ENCODE measurements around the gene CHAC2. TPM values are rescaled to one million over a fixed set of nuclear protein-coding genes. Genes with fewer than 3 reads are reported as not detected.
"Not testable (repeated sequence)": the region's sequence is repeated elsewhere in the genome, so short reads cannot be mapped to it uniquely, and the experiment has no call there.

Gene CHAC2
- total and polyA plus RNA-seq, 10 donors: 2.7 to 9.5 (median 5.2) TPM

DNA sequence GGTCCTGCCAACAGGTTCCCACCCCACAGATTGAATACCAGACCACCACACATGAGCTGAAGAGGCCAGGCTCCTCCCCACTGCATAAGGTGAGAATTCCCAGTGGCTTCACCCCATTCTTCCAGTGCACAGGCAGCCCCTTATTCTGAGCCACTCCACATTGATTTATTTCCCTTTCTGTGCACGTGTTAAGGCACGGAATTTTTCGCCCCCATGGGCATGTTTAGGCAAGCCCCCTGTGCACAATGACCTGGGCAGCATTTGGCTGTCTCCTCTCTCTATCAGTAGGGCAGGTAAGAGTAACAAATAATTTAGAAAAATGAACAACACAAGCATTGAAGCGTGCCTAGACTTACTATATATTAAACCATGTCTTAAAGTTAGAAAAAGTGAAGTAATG lies 15.2 kb upstream of the CHAC2 start:
- no peak for DNase-seq
- H3K4me3 ChIP-seq: no peak overlapping the region
- TF ChIP-seq, protein P1, sequence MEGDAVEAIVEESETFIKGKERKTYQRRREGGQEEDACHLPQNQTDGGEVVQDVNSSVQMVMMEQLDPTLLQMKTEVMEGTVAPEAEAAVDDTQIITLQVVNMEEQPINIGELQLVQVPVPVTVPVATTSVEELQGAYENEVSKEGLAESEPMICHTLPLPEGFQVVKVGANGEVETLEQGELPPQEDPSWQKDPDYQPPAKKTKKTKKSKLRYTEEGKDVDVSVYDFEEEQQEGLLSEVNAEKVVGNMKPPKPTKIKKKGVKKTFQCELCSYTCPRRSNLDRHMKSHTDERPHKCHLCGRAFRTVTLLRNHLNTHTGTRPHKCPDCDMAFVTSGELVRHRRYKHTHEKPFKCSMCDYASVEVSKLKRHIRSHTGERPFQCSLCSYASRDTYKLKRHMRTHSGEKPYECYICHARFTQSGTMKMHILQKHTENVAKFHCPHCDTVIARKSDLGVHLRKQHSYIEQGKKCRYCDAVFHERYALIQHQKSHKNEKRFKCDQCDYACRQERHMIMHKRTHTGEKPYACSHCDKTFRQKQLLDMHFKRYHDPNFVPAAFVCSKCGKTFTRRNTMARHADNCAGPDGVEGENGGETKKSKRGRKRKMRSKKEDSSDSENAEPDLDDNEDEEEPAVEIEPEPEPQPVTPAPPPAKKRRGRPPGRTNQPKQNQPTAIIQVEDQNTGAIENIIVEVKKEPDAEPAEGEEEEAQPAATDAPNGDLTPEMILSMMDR (IDR thresholded peaks at IDR 0.05 in 8 of 11, conservative IDR thresholded peaks at IDR 0.05 in 3 of 11): no peak
- TF ChIP-seq POLR2A (IDR thresholded peaks at IDR 0.05) (no peak), POLR2AphosphoS5 (IDR thresholded peaks at IDR 0.05) (no peak)
- peak overlapping the region in 1 of 8 donors; percentile 37 for H3K27ac ChIP-seq
- H3K27me3 ChIP-seq (replicated peaks in 1 of 7): no peaks in the 10 kb centered on the region
- no peaks in the 10 kb centered on the region for H3K4me1 ChIP-seq
- peaks cover 0 to 4% (median 0%) of the 10 kb centered on the region in 8 donors for H3K9me3 ChIP-seq
- intact Hi-C loops (cut with DNase I; ENCODE audit: low total_unique reads): no loop called here
- 87 to 95% (median 89%) methylated on average over 4 of the region's 4 CpGs for WGBS, 5 donors
- H3K36me3 ChIP-seq: peaks cover 0 to 57% (median 20%) of the 10 kb centered on the region in 6 donors

DNA sequence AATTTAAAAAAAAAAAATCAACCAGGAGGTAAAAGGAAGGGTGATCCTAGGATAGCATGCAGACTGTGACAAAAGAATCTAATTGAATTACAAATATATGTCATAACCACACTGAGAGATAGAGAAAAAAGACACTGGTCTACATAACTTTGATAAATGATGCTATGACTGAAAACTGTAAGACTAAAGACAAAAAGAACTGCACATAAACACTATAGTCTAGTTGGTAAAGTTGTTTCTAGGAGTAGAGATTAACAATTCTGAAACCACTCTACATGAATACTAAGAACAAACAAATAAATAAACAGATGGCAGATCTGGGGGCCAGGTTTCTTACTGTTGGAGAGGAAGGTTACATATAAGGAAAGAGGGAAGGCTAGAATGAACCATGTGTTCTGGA lies 14.6 kb upstream of the CHAC2 start:
- TF ChIP-seq, protein P1 (IDR thresholded peaks at IDR 0.05 in 8 of 11, conservative IDR thresholded peaks at IDR 0.05 in 3 of 11): no peak
- TF ChIP-seq POLR2A (IDR thresholded peaks at IDR 0.05) (no peak), POLR2AphosphoS5 (IDR thresholded peaks at IDR 0.05) (no peak)
- H3K9me3 ChIP-seq: peaks cover 0 to 4% (median 0%) of the 10 kb centered on the region in 8 donors
- no peaks in the 10 kb centered on the region for H3K4me1 ChIP-seq
- H3K27me3 ChIP-seq (replicated peaks in 1 of 7): no peaks in the 10 kb centered on the region
- DNase-seq: no peak
- no peak overlapping the region for H3K4me3 ChIP-seq
- H3K36me3 ChIP-seq: peaks cover 0 to 57% (median 20%) of the 10 kb centered on the region in 6 donors
- no peak overlapping the region for H3K27ac ChIP-seq
- intact Hi-C loops (cut with DNase I; ENCODE audit: low total_unique reads): no loop called here

DNA sequence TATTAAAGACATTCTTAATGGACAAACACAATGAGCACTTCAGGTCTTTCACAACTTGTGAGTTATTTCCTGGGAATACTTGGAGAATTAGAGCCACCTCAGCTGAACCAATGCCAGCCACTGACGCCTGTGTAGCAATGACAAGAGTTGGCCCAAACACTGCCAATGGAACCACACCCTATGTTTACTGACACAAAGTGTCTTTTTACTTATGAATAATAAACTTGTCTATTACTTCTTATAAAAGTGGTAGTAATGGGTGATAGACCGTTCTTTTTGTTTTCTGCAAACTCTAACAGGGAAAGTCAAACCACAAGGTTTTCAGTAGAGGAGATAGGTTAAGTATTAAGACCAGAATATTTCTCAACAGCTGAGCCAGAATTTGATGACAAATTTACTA lies 12.5 kb upstream of the CHAC2 start:
- no peak for TF ChIP-seq POLR2A (IDR thresholded peaks at IDR 0.05)
- TF ChIP-seq POLR2AphosphoS5 (IDR thresholded peaks at IDR 0.05): no peak
- TF ChIP-seq, protein P1 (IDR thresholded peaks at IDR 0.05 in 8 of 11, conservative IDR thresholded peaks at IDR 0.05 in 3 of 11): no peak
- H3K4me1 ChIP-seq: no peaks in the 10 kb centered on the region
- H3K27ac ChIP-seq: no peak overlapping the region
- H3K27me3 ChIP-seq (replicated peaks in 1 of 7): no peaks in the 10 kb centered on the region
- 78 to 88% (median 82%) methylated on average over 2 of the region's 2 CpGs for WGBS, 5 donors
- H3K4me3 ChIP-seq: no peak overlapping the region
- intact Hi-C loops (cut with DNase I; ENCODE audit: low total_unique reads): no loop called here
- peaks cover 0 to 59% (median 16%) of the 10 kb centered on the region in 6 donors for H3K36me3 ChIP-seq
- DNase-seq: no peak
- peaks cover 0 to 4% (median 0%) of the 10 kb centered on the region in 8 donors for H3K9me3 ChIP-seq

DNA sequence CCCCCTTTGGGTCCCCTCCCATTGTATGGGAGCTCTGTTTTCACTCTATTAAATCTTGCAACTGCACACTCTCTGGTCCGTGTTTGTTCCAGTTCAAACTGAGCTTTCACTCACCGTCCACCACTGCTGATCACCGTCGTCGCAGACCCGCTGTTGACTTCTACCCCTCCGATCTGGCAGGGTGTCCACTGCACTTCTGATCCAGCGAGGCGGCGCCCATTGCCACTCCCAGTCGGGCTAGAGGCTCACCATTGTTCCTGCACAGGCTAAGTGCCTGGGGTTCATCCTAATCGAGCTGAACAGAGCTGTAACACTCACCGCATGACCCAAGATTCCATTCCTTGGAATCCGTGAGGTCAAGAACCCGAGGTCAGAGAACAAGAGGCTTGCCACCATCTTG lies 11.0 kb upstream of the CHAC2 start:
- 97 to 98% (median 97%) methylated on average over 15 of the region's 15 CpGs for WGBS, 5 donors

DNA sequence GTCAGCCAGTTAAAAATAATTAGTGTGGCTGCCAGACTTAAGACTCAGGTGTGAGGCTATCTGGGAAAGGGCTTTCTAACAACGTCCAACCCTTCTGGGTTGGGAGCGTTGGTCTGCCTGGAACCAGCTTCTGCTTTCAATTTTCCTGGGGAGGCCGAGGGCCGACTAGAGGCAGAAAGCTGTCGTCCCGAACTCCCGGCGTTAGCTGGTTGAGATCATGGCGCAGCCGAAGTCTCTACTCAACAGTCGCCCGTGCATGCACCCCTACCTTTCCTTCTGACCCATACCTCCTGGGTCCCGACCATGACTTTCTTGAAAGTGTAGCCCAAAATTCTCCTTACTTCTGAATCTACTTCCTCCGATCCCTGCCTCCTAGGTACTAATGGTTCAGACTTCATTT lies 10.4 kb upstream of the CHAC2 start:
- intact Hi-C loops (cut with DNase I; ENCODE audit: low total_unique reads); H3K27ac ChIP-seq; H3K9me3 ChIP-seq; DNase-seq; H3K4me3 ChIP-seq; H3K27me3 ChIP-seq (replicated peaks in 1 of 7); H3K4me1 ChIP-seq: not testable (repeated sequence)
- H3K36me3 ChIP-seq: peaks cover 0 to 75% (median 16%) of the 10 kb centered on the region in 6 donors
- 95 to 99% (median 96%) methylated on average over 14 of the region's 14 CpGs for WGBS, 5 donors

More for the DNA sequence above, 11.0 kb upstream of the CHAC2 start:
- Histone ChIP-seq H3K27me3 (replicated peaks in 1 of 7) (no peaks in the 10 kb centered on the region), H3K27ac (no peak overlapping the region), H3K4me3 (no peak overlapping the region), H3K4me1 (no peaks in the 10 kb centered on the region), H3K36me3 (peaks cover 0 to 69% (median 16%) of the 10 kb centered on the region in 6 donors), H3K9me3 (peaks cover 0 to 4% (median 0%) of the 10 kb centered on the region in 8 donors)
- intact Hi-C loops (cut with DNase I; ENCODE audit: low total_unique reads): no loop called here
- TF ChIP-seq POLR2AphosphoS5 (IDR thresholded peaks at IDR 0.05): no peak
- TF ChIP-seq POLR2A (IDR thresholded peaks at IDR 0.05): no peak
- TF ChIP-seq, protein P1 (IDR thresholded peaks at IDR 0.05 in 8 of 11, conservative IDR thresholded peaks at IDR 0.05 in 3 of 11): no peak
- DNase-seq: no peak
